Activated naive CD8-positive, alpha-beta T cell treated with anti-CD3 and anti-CD28 coated beads, Interleukin-2, amount 10 ng/mL, durations not matched to agents 7 days and 5 days (primary cell): ENCODE measurements around the gene EFNB2. TPM values are rescaled to one million over a fixed set of nuclear protein-coding genes. Genes with fewer than 3 reads are reported as not detected.

ENCODE experiments used
- ATAC-seq: fragments of 150-1000 bp; cut with Tn5 transposase; one replicate; pipeline ENCODE4 v1.10.0; 2021; ENCODE audit warnings: low read depth, moderate library complexity
- POLR2A ChIA-PET: fragments of 350-600 bp; sonication (Branson Sonifier 250); formaldehyde crosslinking; loops from one replicate; lab custom pipeline; 2021; ENCODE audit warnings: antibody characterized with exemption; lab: Charles Lee
- DNase-seq: peaks from one replicate; pipeline ENCODE4 v3.0.0; 2021
- H3K27ac Mint-ChIP-seq: one replicate; pipeline ENCODE4 v1.8.0; 2022; ENCODE audit warnings: mild to moderate bottlenecking, mixed read lengths
- H3K27me3 Mint-ChIP-seq: one replicate; pipeline ENCODE4 v1.8.0; 2022; ENCODE audit warnings: mild to moderate bottlenecking, moderate library complexity, mixed read lengths
- H3K36me3 Mint-ChIP-seq: one replicate; pipeline ENCODE4 v1.8.0; 2021; ENCODE audit warnings: mild to moderate bottlenecking, mixed read lengths
- H3K4me1 Mint-ChIP-seq: one replicate; pipeline ENCODE4 v1.8.0; 2021; ENCODE audit warnings: mixed read lengths
- H3K4me3 Mint-ChIP-seq: one replicate; pipeline ENCODE4 v1.8.0; 2022; ENCODE audit warnings: mild to moderate bottlenecking, moderate library complexity, mixed read lengths
- H3K9me3 Mint-ChIP-seq: one replicate; pipeline ENCODE4 v1.8.0; 2021; ENCODE audit warnings: mixed read lengths
- total RNA-seq, 2 experiments: library from RNA; stranded (reverse); gene quantifications; one replicate each; pipeline ENCODE4 v1.2.3, GENCODE V29; 2021

Gene EFNB2
- total RNA-seq, 2 experiments from 2014 or later, result 0.14 to 0.23 TPM

- no peak for DNase-seq
- no peak overlapping the region for H3K27ac Mint-ChIP-seq
- no peaks in the 10 kb centered on the region for H3K9me3 Mint-ChIP-seq
- H3K36me3 Mint-ChIP-seq, result no peaks in the 10 kb centered on the region
- H3K4me1 Mint-ChIP-seq, result no peaks in the 10 kb centered on the region
- ATAC-seq, result no peak
- H3K27me3 Mint-ChIP-seq, result no peaks in the 10 kb centered on the region
- POLR2A ChIA-PET, result no interaction called here
- H3K4me3 Mint-ChIP-seq, result no peak overlapping the region
Observed at GRCh38 chr13:106468744-106469590, 66.5 kb downstream of the EFNB2 start.

GRCh38 chr13:106468207-106468606 is 67.3 kb downstream of the EFNB2 start:
- DNase-seq (no peak), ATAC-seq (no peak)
- Mint-ChIP-seq H3K27ac (no peak overlapping the region), H3K36me3 (no peaks in the 10 kb centered on the region), H3K27me3 (no peaks in the 10 kb centered on the region), H3K4me1 (no peaks in the 10 kb centered on the region), H3K9me3 (no peaks in the 10 kb centered on the region), H3K4me3 (no peak overlapping the region)
- POLR2A ChIA-PET, result no interaction called here

- H3K4me3 Mint-ChIP-seq, result no peak overlapping the region
- H3K4me1 Mint-ChIP-seq, result no peaks in the 10 kb centered on the region
- H3K36me3 Mint-ChIP-seq, result no peaks in the 10 kb centered on the region
- POLR2A ChIA-PET, result no interaction called here
- DNase-seq (no peak), ATAC-seq (no peak)
- H3K9me3 Mint-ChIP-seq, result no peaks in the 10 kb centered on the region
- no peaks in the 10 kb centered on the region for H3K27me3 Mint-ChIP-seq
- H3K27ac Mint-ChIP-seq, result no peak overlapping the region
Observed at GRCh38 chr13:106467427-106468122, 67.9 kb downstream of the EFNB2 start.

GRCh38 chr13:106466691-106467426 is 68.6 kb downstream of the EFNB2 start:
- Mint-ChIP-seq H3K36me3 (no peaks in the 10 kb centered on the region), H3K27me3 (no peaks in the 10 kb centered on the region), H3K4me1 (no peaks in the 10 kb centered on the region), H3K9me3 (no peaks in the 10 kb centered on the region), H3K4me3 (no peak overlapping the region), H3K27ac (no peak overlapping the region)
- POLR2A ChIA-PET, result no interaction called here
- ATAC-seq (no peak), DNase-seq (no peak)

- H3K27ac Mint-ChIP-seq, result no peak overlapping the region
- H3K36me3 Mint-ChIP-seq, result no peaks in the 10 kb centered on the region
- POLR2A ChIA-PET, result no interaction called here
- ATAC-seq, result no peak
- H3K4me1 Mint-ChIP-seq, result no peaks in the 10 kb centered on the region
- DNase-seq, result no peak
- no peak overlapping the region for H3K4me3 Mint-ChIP-seq
- H3K9me3 Mint-ChIP-seq, result no peaks in the 10 kb centered on the region
- no peaks in the 10 kb centered on the region for H3K27me3 Mint-ChIP-seq
Observed at GRCh38 chr13:106464076-106464475, 71.4 kb downstream of the EFNB2 start.

GRCh38 chr13:106462710-106463109 is 72.8 kb downstream of the EFNB2 start:
- H3K27me3 Mint-ChIP-seq, result peaks cover 2% of the 10 kb centered on the region
- ATAC-seq (no peak), DNase-seq (no peak)
- H3K36me3 Mint-ChIP-seq, result no peaks in the 10 kb centered on the region
- no peak overlapping the region for H3K4me3 Mint-ChIP-seq
- H3K4me1 Mint-ChIP-seq, result no peaks in the 10 kb centered on the region
- POLR2A ChIA-PET, result no interaction called here
- no peaks in the 10 kb centered on the region for H3K9me3 Mint-ChIP-seq
- no peak overlapping the region for H3K27ac Mint-ChIP-seq

GRCh38 chr13:106455777-106456176 is 79.7 kb downstream of the EFNB2 start:
- POLR2A ChIA-PET, result no interaction called here
- no peak overlapping the region for H3K27ac Mint-ChIP-seq
- no peak overlapping the region for H3K4me3 Mint-ChIP-seq
- H3K9me3 Mint-ChIP-seq, result no peaks in the 10 kb centered on the region
- ATAC-seq (no peak), DNase-seq (no peak)
- no peaks in the 10 kb centered on the region for H3K36me3 Mint-ChIP-seq
- peaks cover 6% of the 10 kb centered on the region for H3K27me3 Mint-ChIP-seq
- no peaks in the 10 kb centered on the region for H3K4me1 Mint-ChIP-seq

GRCh38 chr13:106455190-106455589 is 80.3 kb downstream of the EFNB2 start:
- Mint-ChIP-seq H3K4me1 (no peaks in the 10 kb centered on the region), H3K36me3 (no peaks in the 10 kb centered on the region), H3K27me3 (peaks cover 6% of the 10 kb centered on the region), H3K9me3 (no peaks in the 10 kb centered on the region), H3K4me3 (no peak overlapping the region), H3K27ac (no peak overlapping the region)
- ATAC-seq (no peak), DNase-seq (no peak)
- POLR2A ChIA-PET, result no interaction called here

- DNase-seq, result no peak
- POLR2A ChIA-PET, result no interaction called here
- Mint-ChIP-seq H3K9me3 (no peaks in the 10 kb centered on the region), H3K4me3 (no peak overlapping the region), H3K27me3 (peaks cover 4% of the 10 kb centered on the region), H3K4me1 (no peaks in the 10 kb centered on the region), H3K27ac (peak overlapping the region; percentile 30), H3K36me3 (no peaks in the 10 kb centered on the region)
- ATAC-seq, result no peak
Observed at GRCh38 chr13:106453101-106453500, 82.4 kb downstream of the EFNB2 start.

- Mint-ChIP-seq H3K4me1 (no peaks in the 10 kb centered on the region), H3K27me3 (peaks cover 4% of the 10 kb centered on the region), H3K27ac (no peak overlapping the region), H3K9me3 (no peaks in the 10 kb centered on the region), H3K4me3 (no peak overlapping the region), H3K36me3 (no peaks in the 10 kb centered on the region)
- POLR2A ChIA-PET, result no interaction called here
- DNase-seq (no peak), ATAC-seq (no peak)
Observed at GRCh38 chr13:106450991-106451390, 84.5 kb downstream of the EFNB2 start.

- DNase-seq, result no peak
- Mint-ChIP-seq H3K4me3 (no peak overlapping the region), H3K4me1 (no peaks in the 10 kb centered on the region), H3K27ac (no peak overlapping the region), H3K9me3 (no peaks in the 10 kb centered on the region), H3K27me3 (peaks cover 4% of the 10 kb centered on the region), H3K36me3 (no peaks in the 10 kb centered on the region)
- no peak for ATAC-seq
- POLR2A ChIA-PET, result no interaction called here
Observed at GRCh38 chr13:106449096-106449495, 86.4 kb downstream of the EFNB2 start.

GRCh38 chr13:106445996-106446395 is 89.5 kb downstream of the EFNB2 start:
- no peak for ATAC-seq
- Mint-ChIP-seq H3K27ac (no peak overlapping the region), H3K27me3 (peaks cover 4% of the 10 kb centered on the region), H3K9me3 (no peaks in the 10 kb centered on the region), H3K4me3 (no peak overlapping the region), H3K4me1 (no peaks in the 10 kb centered on the region), H3K36me3 (no peaks in the 10 kb centered on the region)
- POLR2A ChIA-PET, result no interaction called here
- DNase-seq, result no peak

GRCh38 chr13:106443607-106444322 is 91.7 kb downstream of the EFNB2 start:
- Mint-ChIP-seq H3K27me3 (peaks cover 5% of the 10 kb centered on the region), H3K4me3 (no peak overlapping the region), H3K36me3 (no peaks in the 10 kb centered on the region), H3K4me1 (no peaks in the 10 kb centered on the region), H3K27ac (no peak overlapping the region), H3K9me3 (no peaks in the 10 kb centered on the region)
- POLR2A ChIA-PET, result no interaction called here
- ATAC-seq (no peak), DNase-seq (no peak)
